SK-N-SH treated with all-trans-retinoic acid at 6 μM for 48 hours (cell line): ENCODE data around the gene RAPGEF1.

Source experiments
- ARNTL ChIP-seq: fragments of 450-650 bp; formaldehyde crosslinking; IDR thresholded peaks from 2 replicates; pipeline ENCODE4 v1.5.0; 2020; ENCODE audit warnings: low read depth, mild to moderate bottlenecking, moderate library complexity, borderline replicate concordance
- CSDC2 ChIP-seq: fragments of 250-450 bp; sonication (Bioruptor Pico); IDR thresholded peaks from 2 replicates; pipeline ENCODE4 v1.5.0; 2020; ENCODE audit warnings: mild to moderate bottlenecking, moderate library complexity
- RARB ChIP-seq: fragments of 250-450 bp; sonication (Bioruptor Pico); IDR thresholded peaks from 2 replicates; pipeline ENCODE4 v1.8.0; 2021; ENCODE audit warnings: mild to moderate bottlenecking, moderate library complexity
- TCF4 ChIP-seq: fragments of 250-450 bp; sonication (Bioruptor Pico); IDR thresholded peaks from 2 replicates; pipeline ENCODE4 v1.8.0; 2021; ENCODE audit warnings: mild to moderate bottlenecking, moderate library complexity, borderline replicate concordance
- ZC3H10 ChIP-seq: fragments of 250-450 bp; sonication (Bioruptor Pico); IDR thresholded peaks from 2 replicates; pipeline ENCODE4 v1.5.1; 2021; ENCODE audit warnings: mild to moderate bottlenecking, moderate library complexity
- ZFP3 ChIP-seq: fragments of 250-450 bp; sonication (Bioruptor Pico); IDR thresholded peaks from 2 replicates; pipeline ENCODE4 v1.5.0; 2020; ENCODE audit warnings: mild to moderate bottlenecking, moderate library complexity
- TF ChIP-seq, protein P1 (sequence below): fragments of 250-450 bp; sonication (Bioruptor Pico); IDR thresholded peaks from 2 replicates; pipeline ENCODE4 v1.8.0; 2020; ENCODE audit warnings: mild to moderate bottlenecking, moderate library complexity, borderline replicate concordance
- TF ChIP-seq, protein P2 (sequence below): fragments of 250-450 bp; sonication (Bioruptor Pico); IDR thresholded peaks from 2 replicates; pipeline ENCODE4 v1.5.0; 2020; ENCODE audit warnings: mild to moderate bottlenecking, moderate library complexity
- TF ChIP-seq, protein P3 (sequence below): fragments of 250-450 bp; sonication (Bioruptor Pico); IDR thresholded peaks from 2 replicates; pipeline ENCODE4 v1.5.1; 2020; ENCODE audit warnings: low read depth, mild to moderate bottlenecking, moderate library complexity

DNA sequence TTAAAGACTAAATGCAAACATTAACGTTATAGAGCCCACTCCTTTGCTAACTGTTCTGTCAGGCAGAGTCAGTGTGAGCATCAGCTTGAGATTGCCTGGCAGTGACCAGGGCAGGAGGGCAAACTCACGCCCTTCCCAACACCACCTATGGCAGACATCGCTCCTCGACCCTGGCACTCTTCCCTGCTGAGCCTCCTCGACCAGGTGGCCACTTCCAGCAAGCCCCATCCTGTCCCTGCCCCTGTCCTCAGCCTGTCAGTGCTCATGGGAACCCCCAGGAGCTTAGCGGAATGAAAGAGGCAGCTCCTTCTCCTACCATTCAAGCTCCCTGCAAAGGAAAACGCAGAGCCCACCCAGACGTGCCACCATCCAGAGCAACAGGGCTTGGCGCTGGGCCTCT lies 152.5 kb downstream of the RAPGEF1 start:
- TF ChIP-seq ZFP3 (CRISPR knock-in tag) (no peak), ARNTL (no peak), RARB (CRISPR knock-in tag) (no peak), CSDC2 (no peak), ZC3H10 (CRISPR knock-in tag) (no peak), TCF4 (CRISPR knock-in tag) (no peak)
- TF ChIP-seq, protein P1, sequence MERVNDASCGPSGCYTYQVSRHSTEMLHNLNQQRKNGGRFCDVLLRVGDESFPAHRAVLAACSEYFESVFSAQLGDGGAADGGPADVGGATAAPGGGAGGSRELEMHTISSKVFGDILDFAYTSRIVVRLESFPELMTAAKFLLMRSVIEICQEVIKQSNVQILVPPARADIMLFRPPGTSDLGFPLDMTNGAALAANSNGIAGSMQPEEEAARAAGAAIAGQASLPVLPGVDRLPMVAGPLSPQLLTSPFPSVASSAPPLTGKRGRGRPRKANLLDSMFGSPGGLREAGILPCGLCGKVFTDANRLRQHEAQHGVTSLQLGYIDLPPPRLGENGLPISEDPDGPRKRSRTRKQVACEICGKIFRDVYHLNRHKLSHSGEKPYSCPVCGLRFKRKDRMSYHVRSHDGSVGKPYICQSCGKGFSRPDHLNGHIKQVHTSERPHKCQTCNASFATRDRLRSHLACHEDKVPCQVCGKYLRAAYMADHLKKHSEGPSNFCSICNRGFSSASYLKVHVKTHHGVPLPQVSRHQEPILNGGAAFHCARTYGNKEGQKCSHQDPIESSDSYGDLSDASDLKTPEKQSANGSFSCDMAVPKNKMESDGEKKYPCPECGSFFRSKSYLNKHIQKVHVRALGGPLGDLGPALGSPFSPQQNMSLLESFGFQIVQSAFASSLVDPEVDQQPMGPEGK (CRISPR knock-in tag) = no peak
- TF ChIP-seq, protein P2, sequence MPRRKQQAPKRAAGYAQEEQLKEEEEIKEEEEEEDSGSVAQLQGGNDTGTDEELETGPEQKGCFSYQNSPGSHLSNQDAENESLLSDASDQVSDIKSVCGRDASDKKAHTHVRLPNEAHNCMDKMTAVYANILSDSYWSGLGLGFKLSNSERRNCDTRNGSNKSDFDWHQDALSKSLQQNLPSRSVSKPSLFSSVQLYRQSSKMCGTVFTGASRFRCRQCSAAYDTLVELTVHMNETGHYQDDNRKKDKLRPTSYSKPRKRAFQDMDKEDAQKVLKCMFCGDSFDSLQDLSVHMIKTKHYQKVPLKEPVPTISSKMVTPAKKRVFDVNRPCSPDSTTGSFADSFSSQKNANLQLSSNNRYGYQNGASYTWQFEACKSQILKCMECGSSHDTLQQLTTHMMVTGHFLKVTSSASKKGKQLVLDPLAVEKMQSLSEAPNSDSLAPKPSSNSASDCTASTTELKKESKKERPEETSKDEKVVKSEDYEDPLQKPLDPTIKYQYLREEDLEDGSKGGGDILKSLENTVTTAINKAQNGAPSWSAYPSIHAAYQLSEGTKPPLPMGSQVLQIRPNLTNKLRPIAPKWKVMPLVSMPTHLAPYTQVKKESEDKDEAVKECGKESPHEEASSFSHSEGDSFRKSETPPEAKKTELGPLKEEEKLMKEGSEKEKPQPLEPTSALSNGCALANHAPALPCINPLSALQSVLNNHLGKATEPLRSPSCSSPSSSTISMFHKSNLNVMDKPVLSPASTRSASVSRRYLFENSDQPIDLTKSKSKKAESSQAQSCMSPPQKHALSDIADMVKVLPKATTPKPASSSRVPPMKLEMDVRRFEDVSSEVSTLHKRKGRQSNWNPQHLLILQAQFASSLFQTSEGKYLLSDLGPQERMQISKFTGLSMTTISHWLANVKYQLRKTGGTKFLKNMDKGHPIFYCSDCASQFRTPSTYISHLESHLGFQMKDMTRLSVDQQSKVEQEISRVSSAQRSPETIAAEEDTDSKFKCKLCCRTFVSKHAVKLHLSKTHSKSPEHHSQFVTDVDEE (CRISPR knock-in tag) = no peak
- TF ChIP-seq, protein P3, sequence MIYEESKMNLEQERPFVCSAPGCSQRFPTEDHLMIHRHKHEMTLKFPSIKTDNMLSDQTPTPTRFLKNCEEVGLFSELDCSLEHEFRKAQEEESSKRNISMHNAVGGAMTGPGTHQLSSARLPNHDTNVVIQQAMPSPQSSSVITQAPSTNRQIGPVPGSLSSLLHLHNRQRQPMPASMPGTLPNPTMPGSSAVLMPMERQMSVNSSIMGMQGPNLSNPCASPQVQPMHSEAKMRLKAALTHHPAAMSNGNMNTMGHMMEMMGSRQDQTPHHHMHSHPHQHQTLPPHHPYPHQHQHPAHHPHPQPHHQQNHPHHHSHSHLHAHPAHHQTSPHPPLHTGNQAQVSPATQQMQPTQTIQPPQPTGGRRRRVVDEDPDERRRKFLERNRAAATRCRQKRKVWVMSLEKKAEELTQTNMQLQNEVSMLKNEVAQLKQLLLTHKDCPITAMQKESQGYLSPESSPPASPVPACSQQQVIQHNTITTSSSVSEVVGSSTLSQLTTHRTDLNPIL (CRISPR knock-in tag) = no peak
